Spleen (tissue), 11 donors: ENCODE results near the gene RNF207. TPM values are rescaled to one million over a fixed set of nuclear protein-coding genes. Genes with fewer than 3 reads are reported as not detected.

Source experiments
- DNase-seq: peaks from one replicate; pipeline ENCODE4 v3.0.0-alpha.2; 2020
- H3K27ac ChIP-seq, 8 donors: fragments of 200-600 bp; sonication (generic) in 7 of 8; 1 replicate in 4 of 8; 2 replicates in 4 of 8; pipeline versions ENCODE4 v1.5.0 to v1.8.0; 2016 to 2021; ENCODE audit warnings: inconsistent platforms in 4 of 8, mild to moderate bottlenecking in 4 of 8, moderate library complexity in 1 of 8
- H3K27me3 ChIP-seq, 7 donors: fragments of 200-600 bp; sonication (generic) in 6 of 7; replicated peaks in 1 of 7; 1 replicate in 4 of 7; 2 replicates in 3 of 7; pipeline versions ENCODE4 v1.5.0 to v1.8.0; 2016 to 2021; ENCODE audit warnings: inconsistent platforms in 3 of 7, mild to moderate bottlenecking in 1 of 7
- H3K36me3 ChIP-seq, 6 donors: fragments of 200-600 bp; sonication (generic) in 5 of 6; 1 replicate in 4 of 6; 2 replicates in 2 of 6; pipeline versions ENCODE4 v1.5.0 to v1.8.0; 2016 to 2021; ENCODE audit warnings: inconsistent platforms in 2 of 6
- H3K4me1 ChIP-seq, 6 donors: fragments of 200-600 bp; sonication (generic) in 5 of 6; 1 replicate in 3 of 6; 2 replicates in 3 of 6; pipeline versions ENCODE4 v1.5.0 to v1.8.0; 2016 to 2021; ENCODE audit warnings: inconsistent platforms in 3 of 6
- H3K4me3 ChIP-seq, 8 donors: fragments of 200-600 bp; sonication (generic) in 7 of 8; 1 replicate in 4 of 8; 2 replicates in 4 of 8; pipeline versions ENCODE4 v1.5.0 to v1.8.0; 2016 to 2021; ENCODE audit warnings: inconsistent platforms in 4 of 8, mild to moderate bottlenecking in 4 of 8, moderate library complexity in 2 of 8
- H3K9me3 ChIP-seq, 8 donors: fragments of 200-600 bp; sonication (generic) in 7 of 8; 1 replicate in 4 of 8; 2 replicates in 4 of 8; pipeline versions ENCODE4 v1.5.0 to v1.8.0; 2016 to 2021; ENCODE audit warnings: inconsistent platforms in 4 of 8
- CTCF ChIP-seq, 11 experiments: fragments of 200-600 bp in 7 of 11; fragments of 450-650 bp in 4 of 11; sonication (generic) in 4 of 11; IDR thresholded peaks in 8 of 11; conservative IDR thresholded peaks in 3 of 11; 1 replicate in 7 of 11; 2 replicates in 4 of 11; pipeline versions ENCODE4 v1.4.0 to v1.8.0; 2016 to 2021; ENCODE audit warnings: antibody characterized with exemption in 11 of 11, inconsistent platforms in 4 of 11, mild to moderate bottlenecking in 1 of 11
- POLR2A ChIP-seq, 3 donors: fragments of 450-650 bp; IDR thresholded peaks; one replicate each; pipeline ENCODE4 v1.5.1; 2017; ENCODE audit warnings: antibody characterized with exemption in 3 of 3, mild to moderate bottlenecking in 1 of 3
- POLR2AphosphoS5 ChIP-seq, 3 donors: sonication (generic); formaldehyde crosslinking; IDR thresholded peaks; one replicate each; pipeline ENCODE4 v1.5.1; 2017; ENCODE audit warnings: antibody characterized with exemption in 3 of 3
- WGBS, 5 donors: extraction: QIAGEN DNeasy Blood & Tissue Kit in 3 of 5; methylation state at CpG; one replicate each; pipeline versions ENCODE4 v1.1.5 to v1.1.7; 2013 to 2018; 5-methylcytosine and 5-hydroxymethylcytosine counted together
- intact Hi-C: fragments of 100-400 bp; cut with DNase I; formaldehyde crosslinking; loops from one replicate; pipeline ENCODE4 v1.15.0; 2023; ENCODE audit warnings: low total_unique reads
- polyA plus RNA-seq, 3 donors: library from polyadenylated mRNA; stranded (reverse); fragments of 200-250 nt; gene quantifications; one replicate each; pipeline ENCODE4 v1.2.1, GENCODE V29; 2013
- total RNA-seq, 7 donors: library from RNA; depleted of rRNA in 3 of 7; stranded (reverse); fragments of >200 nt in 3 of 7; fragmentation: NEBNext Ultra II Directional in 4 of 7; extraction: Animal tissue kit (Norgen Biotek cat#: 25700) in 4 of 7; gene quantifications; one replicate each; pipeline versions ENCODE4 v1.1.0 to v1.2.1, GENCODE V29; 2016 to 2021
- donor health status: healthy with polysubstance abuse.
- donor health status: DM: no; HTN: no; CAD: no; lungs with moderate emphysema.
- donor health status: DM: no; HTN: no; CAD: no.
- donor health status: Bipolar disorder and iron deficiency.
- donor health status: healthy.
- donor health status: DM: no; HTN: no; CAD: no.
- donor health status: DM: yes; HTN: yes; CAD: no.

Gene RNF207
- total and polyA plus RNA-seq, 10 donors = 2.8 to 12.5 (median 6.3) TPM

DNA sequence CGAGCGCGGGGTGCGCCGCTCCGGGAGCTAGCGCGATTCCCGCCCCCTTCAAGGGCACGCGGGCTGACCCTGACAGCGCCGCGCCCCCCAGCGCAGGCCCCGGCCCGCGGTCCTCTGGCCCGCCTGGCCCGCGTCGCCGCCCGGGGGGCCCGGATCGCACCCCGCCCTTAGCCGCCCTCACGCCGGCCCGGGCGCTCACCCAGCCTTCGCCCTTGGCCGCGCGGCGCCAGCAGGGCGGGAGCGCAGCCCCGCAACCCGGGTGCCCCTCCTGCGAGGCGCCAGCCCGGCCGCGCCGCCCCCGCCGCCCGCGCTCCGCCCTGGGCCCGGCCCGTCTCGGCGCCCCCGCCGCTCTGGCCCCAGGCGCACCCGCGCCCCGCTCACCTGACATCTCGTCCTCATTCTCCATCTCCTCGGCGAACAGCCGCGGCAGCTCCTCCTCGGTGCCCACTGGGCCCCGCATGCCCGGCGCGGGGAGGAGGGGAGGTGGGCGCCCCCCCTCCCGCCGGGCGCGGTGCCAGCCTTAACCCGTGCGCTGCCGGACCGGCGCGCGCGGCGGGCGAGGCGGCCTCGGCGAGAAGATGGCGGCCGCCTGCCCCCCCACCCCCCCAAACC, 26.2 kb upstream of the RNF207 start:
- 1 to 7% (median 2%) methylated on average over 23 to 91 of the region's 92 CpGs for WGBS, 5 donors
- H3K4me3 ChIP-seq = peak overlapping the region in 5 of 8 donors; percentile 5 to 64 (median 23)
- intact Hi-C loops = loop anchor here (10.0 kb wide), 1 partner anchor 55 kb away; the partner anchor contains the start of gene ICMT

DNA sequence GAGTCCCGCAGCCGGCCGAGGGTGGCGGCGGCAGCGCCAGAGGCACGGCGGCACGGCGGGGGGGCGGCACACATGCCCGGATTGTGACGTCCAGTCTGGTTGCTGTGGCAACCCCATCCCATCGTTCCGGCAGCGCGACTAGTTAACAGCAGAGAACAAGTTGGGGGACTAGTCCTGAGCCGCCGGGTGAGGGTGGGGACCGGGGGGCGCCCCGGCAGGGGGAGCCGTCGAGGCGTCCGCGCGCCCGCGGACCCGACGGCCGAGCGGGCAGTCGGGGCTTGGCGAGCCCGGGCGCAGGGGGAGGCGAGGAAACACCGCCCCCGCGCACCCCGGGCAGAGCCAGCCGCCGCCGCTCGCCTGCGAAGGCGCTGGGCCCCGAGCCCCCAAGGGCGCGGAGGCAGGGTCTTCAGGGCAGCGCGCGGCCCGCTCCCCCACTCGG, 25.6 kb upstream of the RNF207 start, which contains the start of gene CHD5:
TSS of gene CHD5 (minus strand) at position 54 of the 439 bp plus-strand sequence. CDS start 298 bp downstream, outside the sequence.
- no peak for DNase-seq
- Histone ChIP-seq H3K27ac (no peak within 1 kb of the TSS), H3K27me3 (peaks cover 7 to 69% (median 49%) of the 10 kb centered on the region in 7 donors), H3K36me3 (peaks cover 0 to 12% (median under 1%) of the 10 kb centered on the region in 6 donors), H3K4me3 (peak within 1 kb of the TSS in 5 of 8 donors; percentile 21 to 64 (median 23)), H3K9me3 (no peaks in the 10 kb centered on the region), H3K4me1 (peaks cover 16 to 48% (median 31%) of the 10 kb centered on the region in 6 donors)
- intact Hi-C loops = loop anchor here (10.0 kb wide), 1 partner anchor 55 kb away; the partner anchor contains the start of gene ICMT
- WGBS, 5 donors = 1 to 5% (median 3%) methylated on average over 21 to 57 of the region's 57 CpGs
- TF ChIP-seq CTCF (IDR thresholded peaks at IDR 0.05 in 8 of 11, conservative IDR thresholded peaks at IDR 0.05 in 3 of 11) = peak in 1 of 11 experiments; percentile 7
- TF ChIP-seq POLR2A (IDR thresholded peaks at IDR 0.05) = no peak

More for the DNA sequence above, 26.2 kb upstream of the RNF207 start:
- peaks cover 16 to 44% (median 31%) of the 10 kb centered on the region in 6 donors for H3K4me1 ChIP-seq
- H3K27me3 ChIP-seq = peaks cover 7 to 75% (median 49%) of the 10 kb centered on the region in 7 donors
- peaks cover 0 to 6% (median 0%) of the 10 kb centered on the region in 6 donors for H3K36me3 ChIP-seq
- no peak for DNase-seq
- no peak overlapping the region for H3K27ac ChIP-seq
- no peak for TF ChIP-seq CTCF (IDR thresholded peaks at IDR 0.05 in 8 of 11, conservative IDR thresholded peaks at IDR 0.05 in 3 of 11)
- TF ChIP-seq POLR2A (IDR thresholded peaks at IDR 0.05) = no peak
- no peak for TF ChIP-seq POLR2AphosphoS5 (IDR thresholded peaks at IDR 0.05)
- no peaks in the 10 kb centered on the region for H3K9me3 ChIP-seq

DNA sequence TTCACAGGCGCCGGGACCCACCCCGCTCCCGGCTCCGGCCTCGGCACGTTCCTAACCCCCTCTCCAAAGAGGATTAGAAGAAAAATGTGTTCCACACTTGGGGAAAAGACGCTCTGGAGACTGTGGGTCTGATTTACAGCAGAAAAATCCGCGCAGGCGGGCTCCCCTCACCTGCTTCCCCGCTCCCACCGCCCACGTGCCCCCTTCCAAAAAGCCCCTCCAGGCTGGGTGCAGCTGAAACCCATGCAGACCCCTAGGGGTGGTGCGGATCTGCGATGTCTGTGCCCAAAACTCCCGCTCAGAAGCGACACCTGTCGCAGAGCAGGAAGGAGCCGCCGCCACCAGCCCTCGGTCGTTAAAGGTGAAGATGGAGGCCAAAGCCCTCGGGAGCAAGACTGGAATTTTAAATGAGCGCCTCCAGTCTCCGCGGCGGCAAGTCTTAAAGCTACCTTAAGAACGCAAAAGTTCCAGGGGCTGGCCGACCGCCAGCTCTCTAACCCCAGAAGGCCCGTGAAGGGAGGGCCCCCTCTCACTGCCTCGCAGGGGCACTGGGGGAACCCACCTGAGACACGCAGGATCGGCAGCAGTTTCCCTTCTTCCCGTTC, 25.1 kb upstream of the RNF207 start:
- peaks cover 16 to 53% (median 34%) of the 10 kb centered on the region in 6 donors for H3K4me1 ChIP-seq
- H3K27me3 ChIP-seq = peaks cover 7 to 64% (median 49%) of the 10 kb centered on the region in 7 donors
- WGBS, 5 donors = 1 to 4% (median 4%) methylated on average over 24 to 36 of the region's 36 CpGs
- no peak overlapping the region for H3K27ac ChIP-seq
- H3K36me3 ChIP-seq = peaks cover 0 to 17% (median 5%) of the 10 kb centered on the region in 6 donors
- peak overlapping the region in 5 of 8 donors; percentile 7 to 64 (median 23) for H3K4me3 ChIP-seq
- H3K9me3 ChIP-seq = no peaks in the 10 kb centered on the region
- no peak for DNase-seq
- TF ChIP-seq POLR2A (IDR thresholded peaks at IDR 0.05) = no peak
- intact Hi-C loops = loop anchor here (10.0 kb wide), 1 partner anchor 54 kb away; the partner anchor contains the start of gene ICMT

DNA sequence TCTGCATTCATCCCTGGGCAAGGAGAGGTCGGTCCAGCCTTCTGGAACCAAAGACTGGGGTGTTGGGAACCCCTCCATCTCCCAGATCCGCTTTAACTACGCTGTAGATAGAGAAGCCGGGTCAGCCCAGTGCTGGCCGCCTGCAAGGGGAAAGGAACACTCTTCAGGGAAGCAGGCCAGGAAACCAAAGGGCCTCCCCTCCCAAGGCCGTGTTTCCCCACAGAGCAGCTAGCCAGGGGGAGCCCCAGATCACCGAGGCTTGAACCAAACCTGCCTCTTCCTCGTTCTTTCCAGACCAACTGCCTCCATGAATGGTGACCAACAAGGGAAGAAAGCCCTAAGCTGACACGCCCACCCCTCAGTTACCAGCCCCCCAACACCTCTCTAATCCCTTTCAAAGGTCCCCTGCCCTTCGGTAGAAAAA, 24.6 kb upstream of the RNF207 start:
- WGBS, 5 donors = 7 to 14% (median 8%) methylated on average over 7 to 10 of the region's 10 CpGs
- Histone ChIP-seq H3K9me3 (no peaks in the 10 kb centered on the region), H3K36me3 (peaks cover 0 to 21% (median 8%) of the 10 kb centered on the region in 6 donors), H3K27me3 (peaks cover 7 to 58% (median 48%) of the 10 kb centered on the region in 7 donors), H3K4me1 (peaks cover 16 to 56% (median 36%) of the 10 kb centered on the region in 6 donors), H3K4me3 (peak overlapping the region in 1 of 8 donors; percentile 7), H3K27ac (no peak overlapping the region)
- no peak for DNase-seq
- TF ChIP-seq CTCF (IDR thresholded peaks at IDR 0.05 in 8 of 11, conservative IDR thresholded peaks at IDR 0.05 in 3 of 11) = no peak
- no peak for TF ChIP-seq POLR2AphosphoS5 (IDR thresholded peaks at IDR 0.05)
- no peak for TF ChIP-seq POLR2A (IDR thresholded peaks at IDR 0.05)
- intact Hi-C loops = loop anchor here (10.0 kb wide), 1 partner anchor 53 kb away; the partner anchor contains the start of gene ICMT
